ENCODE data around the gene GSX1. TPM values are rescaled to one million over a fixed set of nuclear protein-coding genes. Genes with fewer than 3 reads are reported as not detected.

GSX1 gene
- polyA plus RNA-seq, 1 donor = not detected

GRCh38 chr13:27834095-27834494, 41.8 kb downstream of the GSX1 start:
- DNase-seq = no peak

- DNase-seq = no peak
Observed at GRCh38 chr13:27835799-27836198, 43.5 kb downstream of the GSX1 start.

DNA sequence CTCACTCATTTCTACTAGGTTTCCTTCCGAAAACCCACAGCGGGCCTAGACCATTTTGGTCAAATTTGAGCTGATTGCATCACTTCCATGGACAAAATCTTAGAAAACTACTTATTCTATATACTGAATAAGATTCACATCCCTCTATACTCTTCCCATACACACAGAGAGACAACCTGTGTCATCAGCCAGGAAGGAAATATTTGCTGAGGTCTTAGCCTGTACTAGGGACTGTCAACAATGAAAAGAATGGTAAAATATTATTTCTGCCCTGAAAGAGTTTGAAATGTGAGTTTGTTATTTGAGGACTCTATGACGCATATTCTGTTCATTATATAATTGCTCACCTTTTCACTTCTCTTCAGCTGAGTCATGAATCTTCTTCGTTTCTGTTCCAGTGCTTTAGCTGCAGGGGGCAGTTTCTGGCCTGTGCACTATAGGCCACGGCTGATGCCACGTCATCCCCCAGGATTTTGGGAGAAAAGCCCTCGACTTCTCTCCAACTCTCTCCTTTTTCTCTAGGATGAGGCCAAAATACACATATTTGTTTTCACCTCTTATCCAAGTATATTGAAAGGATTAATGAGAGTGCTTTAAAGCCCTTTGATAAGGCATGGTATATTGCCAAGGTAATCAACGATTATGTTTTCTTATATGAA, 47.7 kb downstream of the GSX1 start:
- DNase-seq = no peak

DNA sequence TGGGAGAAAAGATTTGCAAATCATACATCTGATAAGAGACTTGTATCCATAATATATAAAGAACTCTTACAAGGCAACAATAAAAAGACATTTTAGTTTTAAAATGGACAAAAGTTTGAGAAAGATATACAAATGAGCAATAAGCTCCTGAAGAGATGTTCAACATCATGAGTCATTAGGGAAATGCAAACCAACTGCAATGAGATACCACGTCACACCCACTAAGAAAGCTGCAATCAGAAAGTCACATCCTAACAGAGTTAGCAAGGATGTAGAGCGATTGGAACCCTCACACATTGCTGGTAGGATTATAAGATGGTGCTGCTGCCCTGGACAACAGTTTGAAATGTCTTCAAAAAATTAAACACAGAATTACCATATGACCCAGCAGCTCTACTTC, 50.3 kb downstream of the GSX1 start:
- DNase-seq = no peak

Other genes starting within 250 kb of the GSX1 start
- gene LNX2, start 172.0 kb upstream of the GSX1 start, polyA plus RNA-seq (ENCODE audit: insufficient read length) = 4.8 TPM
- 138 TPM for gene POLR1D, start 170.6 kb upstream of the GSX1 start, polyA plus RNA-seq (ENCODE audit: insufficient read length)
- not detected for gene PDX1, start 127.5 kb downstream of the GSX1 start, polyA plus RNA-seq (ENCODE audit: insufficient read length)
- gene CDX2, start 176.8 kb downstream of the GSX1 start, polyA plus RNA-seq (ENCODE audit: insufficient read length) = not detected
- gene URAD, start 196.2 kb downstream of the GSX1 start, polyA plus RNA-seq (ENCODE audit: insufficient read length) = not detected

Measured in hindlimb muscle (tissue), 1 donor.